ENCODE data around the gene ARID1B. TPM values are rescaled to one million over a fixed set of nuclear protein-coding genes. Genes with fewer than 3 reads are reported as not detected.

Gene ARID1B
- total RNA-seq, 1 donor from 2014 or later, result 62.1 TPM

GRCh38 chr6:157019733-157020132 is 242.6 kb downstream of the ARID1B start:
- Histone ChIP-seq H3F3A (ENCODE audit: low read depth) (peaks cover 33% of the 10 kb centered on the region), H3K4me1 (peaks cover 23% of the 10 kb centered on the region), H3K27ac (no peak overlapping the region), H3K9ac (no peak overlapping the region), H3K9me3 (ENCODE audit: low read depth) (no peaks in the 10 kb centered on the region), H4K20me1 (ENCODE audit: low read depth) (peaks cover 54% of the 10 kb centered on the region), H3K27me3 (no peaks in the 10 kb centered on the region), H3K79me2 (ENCODE audit: low read depth) (peaks cover 87% of the 10 kb centered on the region), H3K4me3 (no peak overlapping the region), H2AFZ (replicated peaks) (no peak overlapping the region), H3K36me3 (no peaks in the 10 kb centered on the region), H3K4me2 (peak overlapping the region; percentile 97)
- no peaks in the 10 kb centered on the region for H3K9me3 Mint-ChIP-seq
- no peaks in the 10 kb centered on the region for H3K36me3 Mint-ChIP-seq
- H3K27me3 Mint-ChIP-seq (ENCODE audit: insufficient read depth, low read depth), result no peaks in the 10 kb centered on the region
- H3K27ac Mint-ChIP-seq, result peak overlapping the region; percentile 40
- peak overlapping the region; percentile 65 for H3K4me3 Mint-ChIP-seq
- TF ChIP-seq CTCF (IDR thresholded peaks at IDR 0.05), result no peak
- DNase-seq (ENCODE audit: low spot score), result no peak
- peaks cover 41% of the 10 kb centered on the region for H3K4me1 Mint-ChIP-seq

- Histone ChIP-seq H3K27ac (peak overlapping the region; percentile 99), H3K9ac (peak overlapping the region; percentile 90), H3K27me3 (no peaks in the 10 kb centered on the region), H3F3A (ENCODE audit: low read depth) (peaks cover 33% of the 10 kb centered on the region), H3K4me1 (peaks cover 18% of the 10 kb centered on the region), H3K9me3 (ENCODE audit: low read depth) (no peaks in the 10 kb centered on the region), H3K4me3 (peak overlapping the region; percentile 85), H2AFZ (replicated peaks) (no peak overlapping the region), H4K20me1 (ENCODE audit: low read depth) (peaks cover 47% of the 10 kb centered on the region), H3K79me2 (ENCODE audit: low read depth) (peaks cover 87% of the 10 kb centered on the region), H3K36me3 (no peaks in the 10 kb centered on the region), H3K4me2 (peak overlapping the region; percentile 97)
- no peak for DNase-seq (ENCODE audit: low spot score)
- TF ChIP-seq EZH2 (IDR thresholded peaks at IDR 0.05) (no peak), CTCF (IDR thresholded peaks at IDR 0.05) (no peak), EZH2phosphoT487 (IDR thresholded peaks at IDR 0.05) (no peak)
- Mint-ChIP-seq H3K4me1 (peaks cover 34% of the 10 kb centered on the region), H3K27ac (peak overlapping the region; percentile 81), H3K36me3 (peaks cover 1% of the 10 kb centered on the region), H3K27me3 (ENCODE audit: insufficient read depth, low read depth) (no peaks in the 10 kb centered on the region), H3K4me3 (peak overlapping the region; percentile 94), H3K9me3 (peaks cover 7% of the 10 kb centered on the region)
These were observed 243.2 kb downstream of the ARID1B start for GRCh38 chr6:157020398-157020797.

- Histone ChIP-seq H3K27ac (peak overlapping the region; percentile 99), H3K36me3 (no peaks in the 10 kb centered on the region), H3K4me1 (peaks cover 18% of the 10 kb centered on the region), H3K79me2 (ENCODE audit: low read depth) (peaks cover 87% of the 10 kb centered on the region), H3K27me3 (no peaks in the 10 kb centered on the region), H3K9ac (peak overlapping the region; percentile 90), H4K20me1 (ENCODE audit: low read depth) (peaks cover 42% of the 10 kb centered on the region), H3K4me3 (peak overlapping the region; percentile 85), H3F3A (ENCODE audit: low read depth) (peaks cover 33% of the 10 kb centered on the region), H3K4me2 (peak overlapping the region; percentile 97), H2AFZ (replicated peaks) (peak overlapping the region; percentile 70), H3K9me3 (ENCODE audit: low read depth) (no peaks in the 10 kb centered on the region)
- Mint-ChIP-seq H3K27me3 (ENCODE audit: insufficient read depth, low read depth) (no peaks in the 10 kb centered on the region), H3K4me3 (peak overlapping the region; percentile 94), H3K27ac (peak overlapping the region; percentile 97), H3K4me1 (peaks cover 32% of the 10 kb centered on the region), H3K36me3 (peaks cover 1% of the 10 kb centered on the region), H3K9me3 (peaks cover 11% of the 10 kb centered on the region)
- TF ChIP-seq EZH2 (IDR thresholded peaks at IDR 0.05) (no peak), EZH2phosphoT487 (IDR thresholded peaks at IDR 0.05) (no peak), CTCF (IDR thresholded peaks at IDR 0.05) (no peak)
- peak; percentile 84 for DNase-seq (ENCODE audit: low spot score)
These were observed 243.7 kb downstream of the ARID1B start for GRCh38 chr6:157020881-157021343.

All from neural progenitor cell (in vitro differentiated cells).